Fibroblast of mammary gland (primary cell): ENCODE measurements around the gene EXD3.

ENCODE experiments used
- DNase-seq: peaks from one replicate; pipeline ENCODE4 v3.0.0-alpha.2; 2010; ENCODE audit warnings: low read depth
- H3K4me3 ChIP-seq: 2 replicates; pipeline ENCODE4 v1.5.1; 2011; ENCODE audit warnings: low read depth, mild to moderate bottlenecking, low read length, moderate library complexity; ENCODE audit not compliant: control insufficient read depth
- CTCF ChIP-seq: conservative IDR thresholded peaks from 2 replicates; pipeline ENCODE4 v1.5.1; 2011; ENCODE audit warnings: low read depth, low read length, inconsistent platforms; ENCODE audit not compliant: control insufficient read depth, insufficient read depth

The EXD3 gene

GRCh38 chr9:137295238-137295811 lies 127.6 kb downstream of the EXD3 start:
- H3K4me3 ChIP-seq, result no peak overlapping the region
- DNase-seq, result no peak
- no peak for TF ChIP-seq CTCF

- TF ChIP-seq CTCF, result peak; percentile 31
- DNase-seq, result peak; percentile 33
- H3K4me3 ChIP-seq, result no peak overlapping the region
Measured at GRCh38 chr9:137294681-137295237, 128.2 kb downstream of the EXD3 start.

DNA sequence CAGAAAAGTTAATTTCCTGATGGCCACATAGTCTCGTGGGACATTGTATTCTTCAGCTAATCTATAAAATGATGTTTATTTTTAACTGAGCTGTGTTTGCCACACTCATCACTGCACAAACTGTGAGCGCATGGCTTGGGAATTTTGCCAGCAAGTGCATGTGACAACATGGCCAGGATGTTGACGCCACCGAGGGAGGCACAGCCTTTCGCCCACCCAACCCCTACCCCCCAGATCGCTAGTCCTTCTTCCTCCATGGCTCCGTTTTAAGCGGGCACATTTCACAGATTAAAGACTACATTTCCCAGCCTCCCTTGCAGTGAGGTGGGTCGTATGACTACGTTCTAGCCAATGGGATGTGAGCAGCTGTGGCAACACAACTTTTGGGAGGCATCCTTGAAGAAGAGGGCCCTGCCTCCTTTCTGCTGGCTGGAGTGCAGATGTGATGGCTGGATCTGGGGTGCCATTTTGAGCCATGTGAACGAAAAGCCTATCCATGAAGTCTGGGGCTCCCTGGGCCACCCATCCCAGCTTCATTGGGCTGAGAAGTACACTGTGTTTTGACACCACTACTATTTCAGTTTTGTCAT lies 128.8 kb downstream of the EXD3 start:
- TF ChIP-seq CTCF, result no peak
- no peak overlapping the region for H3K4me3 ChIP-seq
- peak; percentile 63 for DNase-seq

- no peak for TF ChIP-seq CTCF
- no peak overlapping the region for H3K4me3 ChIP-seq
- DNase-seq, result no peak
Measured at GRCh38 chr9:137293482-137294090, 129.4 kb downstream of the EXD3 start.

- TF ChIP-seq CTCF, result no peak
- DNase-seq, result no peak
- no peak overlapping the region for H3K4me3 ChIP-seq
Measured at GRCh38 chr9:137293094-137293481, 129.9 kb downstream of the EXD3 start.

GRCh38 chr9:137286975-137287383 lies 136.0 kb downstream of the EXD3 start:
- DNase-seq, result peak; percentile 71
- TF ChIP-seq CTCF, result peak; percentile 47
- H3K4me3 ChIP-seq, result no peak overlapping the region
